COR-L47 (cell line): ENCODE results near the gene AUTS2.

ENCODE experiments used
- DNase-seq: peaks from one replicate; lab custom pipeline; 2025; lab: John Stamatoyannopoulos, UW

Gene AUTS2

DNA sequence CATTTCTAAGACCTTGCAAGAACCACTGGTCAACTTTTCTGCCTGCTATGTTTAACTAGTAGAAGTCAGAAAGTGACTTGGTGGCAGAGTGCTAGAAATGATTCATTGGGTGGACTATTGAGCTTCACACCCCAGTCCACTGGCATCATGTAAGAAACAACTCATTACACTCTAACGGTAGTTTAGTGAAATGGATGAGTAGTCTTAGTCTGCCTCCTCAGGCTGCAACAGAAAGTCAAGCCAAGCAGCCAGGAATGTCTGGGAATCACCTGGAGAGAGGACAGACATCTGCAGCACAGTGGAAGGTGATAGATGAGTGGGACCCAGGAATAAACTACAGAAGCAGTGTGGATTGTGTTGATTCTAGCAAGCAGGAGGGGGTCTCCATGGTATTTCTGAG lies 125.4 kb downstream of the AUTS2 start:
- DNase-seq = no peak

DNA sequence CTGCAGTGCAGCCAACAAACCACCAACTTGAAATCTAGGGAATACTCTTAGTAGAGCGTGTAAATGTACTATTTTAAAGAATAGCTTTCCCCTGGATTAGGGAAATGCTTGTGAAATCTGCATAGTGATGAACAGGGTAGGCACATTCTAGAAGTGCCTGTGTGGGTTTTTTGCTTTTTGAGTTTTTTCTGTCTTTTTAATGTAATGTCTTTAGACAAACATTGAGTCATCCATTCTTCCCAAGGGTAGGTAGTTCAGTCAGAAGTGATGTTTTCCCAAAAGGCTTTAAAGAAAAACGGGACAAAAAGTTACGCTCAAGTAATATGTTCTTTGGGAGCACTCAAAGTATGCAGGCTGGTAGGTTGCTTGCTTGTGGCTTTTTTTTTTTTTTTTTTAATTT lies 130.0 kb downstream of the AUTS2 start:
- DNase-seq = no peak

GRCh38 chr7:69732203-69732602 lies 133.9 kb downstream of the AUTS2 start:
- peak; percentile 24 for DNase-seq

DNA sequence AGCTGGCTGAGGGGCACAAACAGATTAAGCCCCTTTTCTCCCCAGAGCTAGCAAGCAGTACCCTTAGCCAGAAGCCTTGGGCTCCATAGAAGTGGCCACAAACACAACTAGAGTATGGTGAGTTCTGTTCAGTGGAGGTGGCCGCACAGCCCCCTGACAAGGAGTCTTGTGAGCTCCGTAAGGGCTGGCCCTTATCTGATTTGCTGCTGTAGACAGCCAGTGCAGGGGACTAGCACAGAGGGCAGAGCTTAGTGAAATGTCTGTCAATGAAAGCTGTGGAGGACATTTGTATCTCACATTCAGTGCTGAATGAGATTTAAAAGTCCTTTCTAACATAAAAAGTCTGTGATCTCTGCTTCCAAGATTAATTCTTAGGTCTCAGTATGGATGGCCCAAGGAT lies 137.3 kb downstream of the AUTS2 start:
- no peak for DNase-seq

GRCh38 chr7:69736126-69736810 lies 138.0 kb downstream of the AUTS2 start:
- DNase-seq = no peak

DNA sequence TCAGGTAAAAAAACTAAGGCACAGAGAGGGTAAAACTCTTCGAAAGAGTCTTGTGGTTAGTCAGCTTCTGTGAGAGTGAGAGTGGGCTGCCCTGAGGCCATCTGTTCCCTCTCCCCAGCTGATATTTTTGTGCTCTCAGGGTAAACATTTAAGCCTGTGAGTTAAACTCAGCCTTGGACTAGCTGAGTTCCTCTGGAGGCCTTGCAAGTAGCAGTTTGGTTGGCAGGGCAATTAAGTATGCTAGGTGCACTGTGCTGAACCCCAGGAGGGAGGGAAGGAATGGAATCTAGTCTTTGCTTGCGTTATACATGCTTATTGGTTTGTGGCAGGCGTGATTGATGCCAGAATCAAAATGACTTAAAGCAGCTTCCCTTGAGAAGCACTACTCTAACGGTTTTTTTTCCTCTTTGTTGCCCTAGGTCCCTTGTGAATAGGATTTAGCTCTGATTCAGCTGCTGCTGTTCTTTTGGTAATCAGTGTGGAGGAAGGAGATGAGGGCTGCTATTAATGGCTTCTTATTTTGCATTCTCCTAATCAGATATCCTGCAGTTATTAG lies 140.2 kb downstream of the AUTS2 start:
- DNase-seq = no peak

GRCh38 chr7:69739190-69739589 lies 140.9 kb downstream of the AUTS2 start:
- DNase-seq = no peak

DNA sequence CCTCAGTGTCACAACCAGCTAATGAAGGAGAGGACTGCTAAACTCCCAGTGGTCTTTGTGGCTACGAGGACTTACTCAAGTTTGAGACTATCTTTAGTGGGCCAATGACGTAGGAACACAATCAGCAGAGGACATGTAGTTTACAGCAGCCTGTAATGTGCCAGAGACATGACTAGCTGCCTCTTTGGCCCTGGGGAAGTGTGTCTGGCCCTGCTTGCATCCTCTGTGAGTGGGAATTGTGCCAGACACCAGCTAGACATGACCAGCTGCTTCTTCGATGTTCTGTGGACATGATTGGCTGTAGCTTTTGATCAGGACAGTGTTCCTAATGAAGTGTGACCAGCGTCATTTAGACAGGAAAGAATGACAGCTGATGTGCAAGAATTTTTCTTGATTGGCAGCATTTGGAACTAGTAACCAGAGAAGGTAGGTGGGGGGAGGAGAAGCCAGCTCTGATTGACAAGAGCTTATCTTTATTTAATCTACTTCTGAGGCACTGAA lies 141.7 kb downstream of the AUTS2 start:
- DNase-seq = peak; percentile 58

GRCh38 chr7:69742237-69742636 lies 144.0 kb downstream of the AUTS2 start:
- no peak for DNase-seq

DNA sequence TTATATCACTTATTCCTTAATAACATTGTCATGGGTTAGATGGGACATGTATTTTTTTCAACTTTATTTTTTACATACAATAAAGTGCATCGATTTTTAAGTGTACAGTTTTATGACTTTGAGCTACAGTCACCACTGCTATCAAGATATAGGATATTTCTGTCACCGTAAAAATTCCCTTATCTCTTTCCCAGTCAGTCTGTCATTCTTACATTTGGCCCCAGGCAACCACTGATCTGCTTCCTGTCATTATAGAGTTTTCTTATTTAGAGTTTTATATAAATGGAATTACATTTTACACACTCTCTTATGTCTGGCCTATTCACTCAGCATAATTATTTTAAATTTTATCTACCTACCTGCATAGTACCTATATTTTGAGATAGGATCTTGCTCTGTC lies 145.2 kb downstream of the AUTS2 start:
- no peak for DNase-seq

DNA sequence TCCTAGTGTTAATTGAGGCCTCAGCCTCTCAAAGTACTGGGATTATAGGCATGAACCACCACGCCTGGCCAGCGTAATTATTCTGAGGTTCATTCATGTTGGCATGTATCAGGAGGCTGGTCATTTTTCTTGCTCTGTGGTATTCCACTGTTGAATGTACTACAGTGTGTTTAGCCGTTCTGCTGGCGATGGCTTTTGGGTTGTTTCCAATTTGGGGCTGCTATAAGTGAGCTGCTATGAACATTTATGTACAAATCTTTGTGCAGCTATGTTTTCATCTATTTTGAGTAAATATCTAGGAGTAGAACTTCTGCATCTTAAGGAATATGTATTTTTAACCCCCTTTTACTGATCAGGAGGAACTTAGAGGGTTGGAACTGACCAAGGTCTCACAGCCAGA lies 145.8 kb downstream of the AUTS2 start:
- DNase-seq = no peak

GRCh38 chr7:69746383-69746782 lies 148.1 kb downstream of the AUTS2 start:
- no peak for DNase-seq

GRCh38 chr7:69747144-69747543 lies 148.9 kb downstream of the AUTS2 start:
- no peak for DNase-seq

DNA sequence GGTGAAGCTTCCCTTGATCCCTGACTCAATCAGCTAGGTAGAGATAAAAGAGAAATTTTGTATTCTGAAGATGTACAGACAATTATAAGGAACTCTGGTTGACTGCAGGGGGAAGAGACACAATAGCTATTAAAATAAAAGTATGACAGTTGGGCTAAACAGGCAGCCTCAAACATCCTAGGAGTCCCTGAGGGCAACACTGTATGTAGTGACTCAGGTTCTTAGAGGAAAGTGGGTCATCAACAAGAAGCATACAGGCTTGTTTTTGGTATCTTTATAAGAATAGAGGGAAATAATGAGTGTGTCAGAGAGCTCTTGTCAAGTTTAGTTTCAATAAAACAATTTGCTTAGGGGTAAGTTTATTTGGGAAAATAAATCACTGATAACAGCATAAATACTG lies 150.3 kb downstream of the AUTS2 start:
- DNase-seq = no peak

- no peak for DNase-seq
These were observed 151.2 kb downstream of the AUTS2 start for GRCh38 chr7:69749372-69749979.

DNA sequence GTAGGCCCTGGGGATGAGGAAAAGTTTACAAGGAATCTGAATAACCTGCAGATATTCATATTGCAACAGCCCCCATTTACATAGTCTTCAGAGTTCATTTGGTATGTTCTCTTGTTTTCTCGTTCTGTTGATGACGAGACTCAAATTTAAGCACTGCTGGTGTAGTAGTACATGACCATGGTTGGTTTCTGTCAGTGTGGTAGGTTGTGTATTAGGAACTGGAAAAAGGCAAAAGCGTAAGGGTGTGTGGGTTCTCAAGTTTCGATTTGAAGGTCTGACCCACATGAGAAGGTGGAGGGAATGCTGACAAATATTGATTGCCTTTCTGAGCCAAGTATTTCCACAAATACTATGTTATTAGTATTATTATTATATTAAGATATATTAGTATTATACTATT lies 151.7 kb downstream of the AUTS2 start:
- DNase-seq = no peak

DNA sequence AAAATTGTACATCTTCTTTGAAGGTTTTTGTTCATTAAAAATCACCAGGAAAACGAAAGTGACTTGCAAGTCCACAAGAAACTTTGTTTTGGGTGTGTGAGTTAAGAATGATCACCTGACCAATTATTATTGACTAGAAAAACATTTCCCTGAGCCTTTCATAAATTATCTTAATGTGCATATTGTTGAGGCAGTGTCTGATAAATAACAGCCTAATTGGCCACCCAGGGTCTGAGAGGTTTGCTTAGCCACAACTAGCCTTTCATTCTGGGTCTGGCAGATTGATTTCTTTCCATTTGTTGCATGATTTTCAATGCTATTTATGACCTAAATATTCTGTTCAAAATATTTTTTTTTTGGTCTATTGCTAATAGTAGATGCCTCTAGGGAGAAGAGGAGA lies 152.8 kb downstream of the AUTS2 start:
- DNase-seq = peak; percentile 28

- DNase-seq = no peak
These were observed 155.7 kb downstream of the AUTS2 start for GRCh38 chr7:69753981-69754380.

GRCh38 chr7:69754476-69754875 lies 156.2 kb downstream of the AUTS2 start:
- DNase-seq = no peak

- no peak for DNase-seq
These were observed 158.0 kb downstream of the AUTS2 start for GRCh38 chr7:69756235-69756634.

DNA sequence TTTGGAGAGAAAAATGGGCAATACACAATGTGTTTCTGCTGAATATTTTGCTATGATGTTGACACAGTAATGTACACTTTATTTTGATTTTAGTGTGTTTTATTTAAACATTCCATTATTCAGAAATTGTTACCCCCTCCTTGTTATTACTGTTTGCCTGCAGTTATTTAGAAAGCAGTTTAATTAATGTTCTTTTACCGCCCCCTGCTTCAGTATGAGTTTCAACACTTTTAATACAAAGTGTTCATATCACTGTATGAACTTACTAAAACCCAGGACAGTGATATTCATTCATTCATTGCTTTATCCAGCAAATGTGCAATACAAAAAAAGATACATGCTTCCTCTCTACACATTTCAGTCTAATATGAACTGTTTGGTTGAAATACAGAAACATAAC lies 159.3 kb downstream of the AUTS2 start:
- no peak for DNase-seq

- DNase-seq = no peak
These were observed 159.7 kb downstream of the AUTS2 start for GRCh38 chr7:69757981-69758430.

- no peak for DNase-seq
These were observed 161.1 kb downstream of the AUTS2 start for GRCh38 chr7:69759373-69759772.
